M059J (cell line): ENCODE measurements around the gene RGPD6. TPM values are rescaled to one million over a fixed set of nuclear protein-coding genes. Genes with fewer than 3 reads are reported as not detected.
"Not testable (repeated sequence)": the region's sequence is repeated elsewhere in the genome, so short reads cannot be mapped to it uniquely, and the experiment has no call there.

ENCODE experiments used
- DNase-seq: peaks from one replicate; pipeline ENCODE4 v3.0.0-alpha.2; 2012; ENCODE audit warnings: low read depth
- total RNA-seq: library from RNA; depleted of rRNA; stranded (reverse); fragments of >200 nt; shearing (Covaris generic); gene quantifications from 2 replicates; pipeline ENCODE4 v1.2.3, GENCODE V29; 2014; rRNA removed

Gene RGPD6
- 10.4 and 13.3 TPM in 2 replicates for total RNA-seq

- not testable (repeated sequence) for DNase-seq
Observed at GRCh38 chr2:110576763-110577416, at the start of gene RGPD6. TSS of gene RGPD6 (minus strand) at chr2:110577222. CDS start at chr2:110577024, 198 bp downstream.

GRCh38 chr2:110619326-110619939 lies 42.4 kb upstream of the RGPD6 start:
- DNase-seq = not testable (repeated sequence)

DNA sequence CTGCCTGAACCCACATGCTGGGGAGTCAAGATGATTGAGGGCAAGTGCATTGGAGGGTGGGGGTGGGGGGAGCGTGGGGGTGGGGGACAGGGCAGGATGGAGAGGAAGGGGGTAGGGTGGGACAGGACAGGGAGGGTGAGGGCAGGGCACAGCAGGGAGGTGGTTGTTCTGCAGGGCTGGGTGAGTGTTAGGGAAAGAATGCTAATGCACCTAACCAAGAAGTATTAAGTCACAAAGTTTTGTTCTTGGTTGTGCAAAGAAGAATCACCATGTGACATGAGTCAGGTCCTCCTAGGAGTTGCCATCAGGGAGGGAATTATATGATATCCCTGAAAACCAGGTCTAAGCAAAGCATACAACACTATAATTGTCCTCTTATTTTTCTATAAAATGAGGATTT lies 36.9 kb upstream of the RGPD6 start:
- DNase-seq = not testable (repeated sequence)

DNA sequence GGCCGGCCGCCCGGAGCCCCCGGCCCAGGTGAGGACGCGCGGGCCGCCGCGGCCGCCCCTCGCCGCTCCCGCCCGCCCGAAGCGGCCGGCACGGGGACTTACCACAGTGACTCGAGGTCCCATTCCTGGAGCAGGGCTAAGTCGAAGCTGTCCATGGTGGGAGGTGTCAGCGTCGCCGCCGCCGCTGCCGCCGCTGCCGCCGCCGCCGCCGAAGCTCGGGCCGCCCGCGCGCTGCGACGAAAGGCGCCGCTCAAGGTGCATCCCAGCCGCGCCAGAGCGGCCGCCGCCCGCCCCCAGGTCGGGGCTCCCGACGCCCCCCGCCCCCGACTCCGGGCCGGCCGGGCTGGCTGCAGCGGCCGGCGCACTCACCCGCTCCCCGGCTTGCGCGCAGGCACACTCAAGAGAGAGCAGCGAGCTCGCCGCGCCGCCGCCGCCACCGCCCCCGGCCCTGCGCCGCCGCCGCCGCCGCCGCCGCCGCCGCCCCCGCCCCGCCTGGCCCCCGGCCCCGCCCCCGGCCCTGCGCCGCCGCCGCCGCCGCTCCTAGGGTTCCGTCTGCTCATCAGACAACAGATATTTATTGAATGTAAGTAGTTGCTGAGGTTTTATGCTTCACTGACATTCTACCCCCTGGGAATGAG lies 33.7 kb upstream of the RGPD6 start:
- not testable (repeated sequence) for DNase-seq

DNA sequence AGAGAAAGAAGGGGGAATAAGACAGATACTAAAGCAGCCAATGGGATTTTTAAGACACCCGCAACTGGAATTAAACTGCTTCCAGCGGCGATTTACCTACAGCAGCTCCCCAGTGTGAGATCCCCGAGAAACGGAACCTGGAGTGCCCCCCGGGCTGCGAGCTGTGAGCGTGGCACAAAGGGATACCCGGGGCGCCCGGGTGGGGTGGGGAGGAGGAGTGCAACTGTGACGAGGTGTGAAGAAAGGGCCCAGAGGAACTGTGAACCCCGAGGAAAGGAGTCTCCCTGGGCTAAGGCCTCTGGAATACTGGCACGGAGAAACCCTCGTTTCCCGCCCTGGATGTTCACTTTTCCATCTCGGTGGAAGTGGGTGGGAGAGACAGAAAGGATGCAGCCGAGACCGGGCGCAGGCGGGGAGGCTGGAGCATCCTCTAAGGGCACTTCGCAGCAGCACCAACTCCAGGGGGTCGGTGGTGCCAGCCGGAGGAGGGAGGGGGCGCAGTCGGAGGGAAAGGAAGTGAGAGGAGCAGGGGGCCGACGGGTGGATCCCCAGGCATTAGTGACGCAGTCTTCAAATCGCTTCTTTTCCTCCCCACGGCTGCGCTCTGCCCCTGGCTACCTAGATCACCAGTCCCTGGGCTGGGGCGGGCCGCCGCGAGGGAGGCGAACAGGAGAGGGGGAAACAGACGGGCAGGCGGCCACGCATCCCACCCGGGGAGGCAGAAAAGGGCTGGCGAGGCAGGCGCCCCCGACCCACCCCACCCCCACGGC lies 33.0 kb upstream of the RGPD6 start:
- not testable (repeated sequence) for DNase-seq

GRCh38 chr2:110608788-110609502 lies 31.9 kb upstream of the RGPD6 start:
- not testable (repeated sequence) for DNase-seq

GRCh38 chr2:110605057-110605456 lies 28.0 kb upstream of the RGPD6 start:
- not testable (repeated sequence) for DNase-seq

GRCh38 chr2:110603917-110604591 lies 27.0 kb upstream of the RGPD6 start:
- not testable (repeated sequence) for DNase-seq

DNA sequence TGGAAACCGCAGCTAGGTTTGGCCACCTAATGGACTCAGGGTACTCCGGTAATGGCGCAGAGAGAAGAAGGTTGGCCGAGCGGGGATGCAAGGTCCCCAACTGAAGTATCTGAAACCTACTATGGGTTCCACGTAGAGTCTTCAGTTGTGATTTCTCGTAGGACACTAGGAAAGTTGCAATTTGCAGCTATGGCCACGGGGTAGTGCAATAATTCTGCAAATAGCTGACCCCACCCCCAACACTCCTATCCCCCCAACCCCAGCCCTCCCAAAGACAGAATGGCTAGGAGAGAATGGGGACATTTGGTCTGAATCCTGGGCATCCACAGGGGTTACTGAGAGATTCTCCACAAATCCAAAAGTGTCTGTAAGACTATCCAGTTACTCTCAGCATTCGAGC lies 25.1 kb upstream of the RGPD6 start:
- not testable (repeated sequence) for DNase-seq

- not testable (repeated sequence) for DNase-seq
Observed at GRCh38 chr2:110591973-110592372, 15.0 kb upstream of the RGPD6 start.

GRCh38 chr2:110589677-110590330 lies 12.8 kb upstream of the RGPD6 start:
- DNase-seq = not testable (repeated sequence)

- not testable (repeated sequence) for DNase-seq
Observed at GRCh38 chr2:110588520-110588919, 11.5 kb upstream of the RGPD6 start.

GRCh38 chr2:110579216-110579965 lies 2.4 kb upstream of the RGPD6 start:
- DNase-seq = not testable (repeated sequence)

GRCh38 chr2:110578429-110578828 lies 1.4 kb upstream of the RGPD6 start:
- not testable (repeated sequence) for DNase-seq

- DNase-seq = not testable (repeated sequence)
Observed at GRCh38 chr2:110499755-110500377, 77.2 kb downstream of the RGPD6 start.

DNA sequence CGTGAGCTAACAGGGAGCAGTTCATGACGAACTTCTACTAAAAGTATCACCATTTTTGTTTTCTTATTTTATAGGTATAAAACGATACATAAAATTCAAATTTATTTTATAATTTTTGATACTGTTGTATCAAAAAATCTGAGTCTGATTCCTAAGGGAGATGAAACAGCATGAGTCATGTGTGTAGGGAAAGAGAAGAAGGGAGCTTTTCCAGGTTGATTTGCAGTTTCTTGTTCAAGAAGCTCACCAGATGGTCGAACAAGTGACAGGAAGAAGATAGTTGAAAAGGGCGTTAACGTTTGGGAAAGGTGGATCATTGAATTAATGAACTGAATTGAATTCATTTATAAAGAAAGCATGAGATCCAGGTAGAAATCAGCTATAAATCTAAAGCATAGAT lies 81.0 kb downstream of the RGPD6 start:
- DNase-seq = not testable (repeated sequence)

DNA sequence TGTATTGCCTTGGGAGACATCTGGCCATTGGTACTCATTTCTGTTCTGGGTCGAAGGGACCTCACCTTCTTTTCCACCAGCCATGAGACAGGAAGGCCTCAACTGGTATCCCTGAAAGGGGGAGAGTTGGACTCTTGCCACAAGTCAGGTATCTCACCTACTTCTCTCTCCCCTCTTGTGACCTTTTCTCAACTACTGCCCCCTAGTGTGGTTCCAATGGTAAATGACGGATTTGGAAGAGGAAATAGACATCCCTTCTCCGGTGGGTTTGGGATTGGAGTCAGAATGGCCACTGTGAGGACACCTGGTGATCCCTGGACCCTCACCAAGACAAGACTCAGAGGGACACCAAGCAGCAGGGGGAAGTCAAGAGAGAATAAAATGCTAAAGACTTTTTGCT lies 82.5 kb downstream of the RGPD6 start:
- not testable (repeated sequence) for DNase-seq

DNA sequence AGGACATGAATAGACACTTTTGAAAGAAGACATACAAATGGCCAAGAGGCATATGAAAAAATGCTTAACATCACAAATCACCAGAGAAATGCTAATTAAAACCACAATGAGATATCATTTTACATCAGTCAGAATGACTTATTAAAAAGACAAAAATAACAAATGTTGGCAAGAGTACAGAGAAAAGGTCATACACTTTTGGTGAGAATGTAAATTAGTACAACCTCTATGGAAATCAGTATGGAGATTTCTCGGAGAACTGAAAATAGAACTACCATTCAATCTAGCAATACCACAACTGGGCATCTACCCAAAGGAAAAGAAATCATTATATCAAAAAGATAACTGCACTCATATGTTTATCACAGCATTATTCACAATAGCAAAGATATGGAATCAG lies 88.0 kb downstream of the RGPD6 start:
- DNase-seq = not testable (repeated sequence)

DNA sequence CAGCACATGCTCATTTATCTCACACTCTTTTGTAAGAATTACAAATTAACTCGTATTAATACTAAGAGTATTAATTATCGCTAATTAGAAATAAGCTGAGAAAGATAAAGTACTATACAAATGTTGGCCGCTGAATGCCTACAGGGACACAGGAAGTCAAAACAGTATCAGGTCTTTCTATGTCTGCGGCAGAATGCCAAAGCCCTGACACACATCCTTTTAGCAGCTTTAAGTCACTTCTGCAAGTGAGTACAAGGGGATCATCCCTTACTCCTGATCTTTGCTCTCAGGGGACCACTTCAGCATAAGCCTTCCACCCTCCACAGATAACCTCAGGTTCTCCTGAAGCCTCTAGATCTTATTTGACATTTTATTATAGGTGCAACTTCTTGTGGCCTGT lies 94.3 kb downstream of the RGPD6 start:
- DNase-seq = not testable (repeated sequence)
